ENCODE measurements around the gene C2orf49. TPM values are rescaled to one million over a fixed set of nuclear protein-coding genes. Genes with fewer than 3 reads are reported as not detected.
"Not testable (repeated sequence)": the region's sequence is repeated elsewhere in the genome, so short reads cannot be mapped to it uniquely, and the experiment has no call there.

The C2orf49 gene
- total RNA-seq, 1 donor from 2014 or later, result 13.0 TPM

- no peaks in the 10 kb centered on the region for H3K9me3 ChIP-seq (ENCODE audit: control insufficient read depth in 3 of 3, low read length in 3 of 3)
Observed at GRCh38 chr2:105317937-105318336, 19.4 kb upstream of the C2orf49 start.

DNA sequence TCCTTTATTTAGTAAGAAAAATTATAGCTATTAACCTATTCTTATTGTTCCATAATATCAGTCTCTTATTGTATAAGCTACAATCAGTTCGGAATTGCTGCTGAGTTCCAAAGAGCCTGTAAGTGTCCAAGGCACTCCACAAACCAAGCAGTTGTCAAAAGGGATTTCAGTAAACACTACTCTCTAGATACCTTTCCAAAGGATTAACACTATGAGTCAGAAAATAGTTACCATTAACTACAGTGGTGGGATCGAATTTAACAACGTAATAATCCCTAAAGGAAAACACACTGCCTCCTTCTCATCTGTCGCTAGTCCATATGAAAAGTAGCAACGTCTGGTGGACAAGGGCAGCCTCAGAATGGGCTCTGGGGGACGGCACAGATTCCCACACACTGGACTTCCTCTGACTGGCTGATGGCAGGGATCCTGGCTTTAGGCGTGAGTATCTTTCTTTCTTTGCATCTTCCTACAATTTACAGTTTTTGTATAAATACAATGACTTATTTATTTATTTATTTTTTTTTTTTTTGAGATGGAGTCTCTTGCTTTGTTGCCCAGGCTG lies 16.6 kb upstream of the C2orf49 start:
- peak overlapping the region; percentile 28 for H3K27ac ChIP-seq (ENCODE audit: low read depth, low read length)
- no peaks in the 10 kb centered on the region for H3K27me3 ChIP-seq (ENCODE audit: control insufficient read depth in 3 of 3, insufficient read depth in 3 of 3, low read length in 3 of 3)
- H3K36me3 ChIP-seq (ENCODE audit: control insufficient read depth in 3 of 3, insufficient read depth in 3 of 3, low read length in 3 of 3), result peaks cover 0 to 5% (median 4%) of the 10 kb centered on the region in 3 donors
- no peak overlapping the region for H3K4me3 ChIP-seq (ENCODE audit: low read length in 3 of 3)
- no peaks in the 10 kb centered on the region for H3K9me3 ChIP-seq (ENCODE audit: control insufficient read depth in 3 of 3, low read length in 3 of 3)
- peaks cover 6 to 28% (median 7%) of the 10 kb centered on the region in 3 donors for H3K4me1 ChIP-seq (ENCODE audit: control insufficient read depth in 3 of 3, insufficient read depth in 3 of 3, low read length in 3 of 3)
- peak overlapping the region in 2 of 3 donors; percentile 15 to 40 for H3K9ac ChIP-seq (ENCODE audit: low read depth in 1 of 3, low read length in 3 of 3)

More at GRCh38 chr2:105317937-105318336, 19.4 kb upstream of the C2orf49 start:
- Histone ChIP-seq H3K4me1 (ENCODE audit: control insufficient read depth in 3 of 3, insufficient read depth in 3 of 3, low read length in 3 of 3) (peaks cover 6 to 13% (median 7%) of the 10 kb centered on the region in 3 donors), H3K36me3 (ENCODE audit: control insufficient read depth in 3 of 3, insufficient read depth in 3 of 3, low read length in 3 of 3) (peaks cover 0 to 3% (median 0%) of the 10 kb centered on the region in 3 donors), H3K27ac (ENCODE audit: low read depth, low read length) (no peak overlapping the region), H3K4me3 (ENCODE audit: low read length in 3 of 3) (no peak overlapping the region), H3K27me3 (ENCODE audit: control insufficient read depth in 3 of 3, insufficient read depth in 3 of 3, low read length in 3 of 3) (no peaks in the 10 kb centered on the region), H3K9ac (ENCODE audit: low read depth in 1 of 3, low read length in 3 of 3) (no peak overlapping the region)

DNA sequence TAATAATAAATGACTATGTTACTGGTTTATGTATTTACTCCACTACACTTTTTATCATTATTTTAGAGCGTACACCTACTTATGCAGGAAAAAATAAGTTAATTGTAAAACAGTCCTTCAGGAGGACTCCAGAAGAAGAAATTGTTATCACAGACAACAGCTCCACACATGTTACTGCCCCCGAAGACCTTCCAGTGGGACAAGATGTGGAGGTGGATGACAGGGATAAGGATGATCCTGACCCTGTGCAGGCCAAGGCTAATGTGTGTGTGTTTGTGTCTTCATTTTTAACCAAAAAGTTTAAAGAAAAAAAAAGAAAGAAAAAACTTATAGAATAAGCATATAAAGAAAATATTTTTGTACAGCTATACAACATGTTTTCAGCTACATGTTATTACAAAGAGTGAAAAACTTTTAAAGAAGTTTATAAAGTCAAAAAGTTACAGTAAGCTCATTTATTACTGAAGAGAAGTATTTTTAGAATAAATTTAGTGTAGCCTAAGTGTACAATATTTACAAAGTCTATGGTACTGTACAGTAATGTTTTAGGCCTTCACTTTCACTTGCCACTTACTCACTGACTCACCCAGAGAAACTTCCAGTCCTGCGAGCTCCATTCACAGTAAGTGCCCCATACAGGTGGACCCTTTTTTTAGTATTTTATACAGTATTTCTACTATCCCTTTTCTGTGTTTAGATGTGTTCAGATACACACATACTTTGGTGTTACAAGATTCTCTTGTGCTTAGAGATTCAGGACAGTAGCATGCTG lies 15.3 kb upstream of the C2orf49 start:
- H3K9me3 ChIP-seq (ENCODE audit: control insufficient read depth in 3 of 3, low read length in 3 of 3), result no peaks in the 10 kb centered on the region
- no peaks in the 10 kb centered on the region for H3K27me3 ChIP-seq (ENCODE audit: control insufficient read depth in 3 of 3, insufficient read depth in 3 of 3, low read length in 3 of 3)
- peaks cover 6 to 28% (median 7%) of the 10 kb centered on the region in 3 donors for H3K4me1 ChIP-seq (ENCODE audit: control insufficient read depth in 3 of 3, insufficient read depth in 3 of 3, low read length in 3 of 3)
- H3K4me3 ChIP-seq (ENCODE audit: low read length in 3 of 3), result no peak overlapping the region
- no peak overlapping the region for H3K9ac ChIP-seq (ENCODE audit: low read depth in 1 of 3, low read length in 3 of 3)
- H3K27ac ChIP-seq (ENCODE audit: low read depth, low read length), result no peak overlapping the region
- H3K36me3 ChIP-seq (ENCODE audit: control insufficient read depth in 3 of 3, insufficient read depth in 3 of 3, low read length in 3 of 3), result peaks cover 0 to 5% (median 4%) of the 10 kb centered on the region in 3 donors

DNA sequence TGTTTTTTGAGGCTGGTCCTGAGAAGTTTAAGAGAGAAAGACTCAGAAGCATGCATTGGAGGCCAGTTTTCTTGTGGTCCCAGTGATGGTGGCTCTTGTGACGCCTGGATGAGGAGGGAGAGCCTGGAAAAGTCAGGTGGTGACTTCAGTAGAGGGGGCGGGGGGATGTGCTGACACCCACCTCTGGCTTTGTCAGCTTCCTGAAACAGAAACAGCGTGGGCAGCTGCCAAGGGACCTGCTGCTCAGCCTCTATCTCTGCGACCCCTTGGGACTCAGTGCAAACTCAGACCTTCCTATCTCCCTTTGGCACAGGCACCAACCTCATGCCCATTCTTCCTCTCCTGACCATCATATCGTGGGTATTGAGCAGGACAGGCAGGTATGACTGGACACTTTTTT lies 14.2 kb upstream of the C2orf49 start:
- Histone ChIP-seq H3K9ac (ENCODE audit: low read depth in 1 of 3, low read length in 3 of 3) (no peak overlapping the region), H3K27me3 (ENCODE audit: control insufficient read depth in 3 of 3, insufficient read depth in 3 of 3, low read length in 3 of 3) (no peaks in the 10 kb centered on the region), H3K9me3 (ENCODE audit: control insufficient read depth in 3 of 3, low read length in 3 of 3) (no peaks in the 10 kb centered on the region), H3K36me3 (ENCODE audit: control insufficient read depth in 3 of 3, insufficient read depth in 3 of 3, low read length in 3 of 3) (peaks cover 0 to 5% (median 4%) of the 10 kb centered on the region in 3 donors), H3K27ac (ENCODE audit: low read depth, low read length) (no peak overlapping the region), H3K4me3 (ENCODE audit: low read length in 3 of 3) (no peak overlapping the region), H3K4me1 (ENCODE audit: control insufficient read depth in 3 of 3, insufficient read depth in 3 of 3, low read length in 3 of 3) (peaks cover 8 to 34% (median 9%) of the 10 kb centered on the region in 3 donors)

DNA sequence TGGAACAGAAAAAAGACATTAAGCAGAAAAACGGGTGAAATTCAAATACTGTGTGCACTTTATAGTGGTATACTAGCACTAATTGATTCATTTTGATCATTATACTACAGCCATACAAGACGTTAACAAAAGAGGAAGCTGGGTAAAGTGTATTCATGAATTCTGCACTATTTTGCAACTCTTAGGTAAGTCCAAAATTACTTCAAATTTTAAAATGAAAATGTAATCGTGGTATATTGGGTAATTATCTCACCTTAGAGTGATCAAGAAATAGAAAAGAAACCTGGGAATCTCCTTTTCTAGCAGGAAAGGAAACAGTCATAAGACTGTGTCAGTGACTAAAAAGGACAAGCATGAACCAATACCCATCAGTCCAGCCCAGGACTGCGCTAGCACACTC lies 13.2 kb upstream of the C2orf49 start:
- no peaks in the 10 kb centered on the region for H3K27me3 ChIP-seq (ENCODE audit: control insufficient read depth in 3 of 3, insufficient read depth in 3 of 3, low read length in 3 of 3)
- H3K4me3 ChIP-seq (ENCODE audit: low read length in 3 of 3), result no peak overlapping the region
- no peak overlapping the region for H3K27ac ChIP-seq (ENCODE audit: low read depth, low read length)
- no peaks in the 10 kb centered on the region for H3K9me3 ChIP-seq (ENCODE audit: control insufficient read depth in 3 of 3, low read length in 3 of 3)
- no peak overlapping the region for H3K9ac ChIP-seq (ENCODE audit: low read depth in 1 of 3, low read length in 3 of 3)
- H3K36me3 ChIP-seq (ENCODE audit: control insufficient read depth in 3 of 3, insufficient read depth in 3 of 3, low read length in 3 of 3), result peaks cover 0 to 5% (median 4%) of the 10 kb centered on the region in 3 donors
- peaks cover 18 to 39% (median 19%) of the 10 kb centered on the region in 3 donors for H3K4me1 ChIP-seq (ENCODE audit: control insufficient read depth in 3 of 3, insufficient read depth in 3 of 3, low read length in 3 of 3)

DNA sequence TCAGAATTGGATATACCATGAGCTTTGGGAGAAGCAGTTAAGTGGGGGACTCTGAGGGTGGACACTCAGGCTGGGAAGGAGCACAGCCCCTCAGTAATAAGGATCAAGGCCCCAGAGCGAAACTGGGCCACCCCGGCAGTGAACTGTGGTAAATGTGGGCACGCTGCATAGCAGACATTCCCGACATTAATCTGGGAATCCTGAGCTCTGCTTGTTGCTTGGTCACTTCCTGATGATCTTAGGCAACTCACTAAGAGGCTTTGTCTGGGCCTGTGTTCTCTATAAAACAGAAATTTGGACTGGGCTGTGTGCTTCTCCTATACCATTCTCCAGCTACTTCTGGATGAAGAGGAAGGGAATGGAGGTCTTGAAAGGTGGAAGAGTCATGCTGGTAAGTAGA lies 12.6 kb upstream of the C2orf49 start:
- H3K9ac ChIP-seq (ENCODE audit: low read depth in 1 of 3, low read length in 3 of 3), result peak overlapping the region in 1 of 3 donors; percentile 5
- peaks cover 19 to 39% (median 20%) of the 10 kb centered on the region in 3 donors for H3K4me1 ChIP-seq (ENCODE audit: control insufficient read depth in 3 of 3, insufficient read depth in 3 of 3, low read length in 3 of 3)
- no peak overlapping the region for H3K4me3 ChIP-seq (ENCODE audit: low read length in 3 of 3)
- no peaks in the 10 kb centered on the region for H3K27me3 ChIP-seq (ENCODE audit: control insufficient read depth in 3 of 3, insufficient read depth in 3 of 3, low read length in 3 of 3)
- H3K36me3 ChIP-seq (ENCODE audit: control insufficient read depth in 3 of 3, insufficient read depth in 3 of 3, low read length in 3 of 3), result peaks cover 0 to 5% (median 4%) of the 10 kb centered on the region in 3 donors
- peak overlapping the region; percentile 2 for H3K27ac ChIP-seq (ENCODE audit: low read depth, low read length)
- no peaks in the 10 kb centered on the region for H3K9me3 ChIP-seq (ENCODE audit: control insufficient read depth in 3 of 3, low read length in 3 of 3)

- H3K36me3 ChIP-seq (ENCODE audit: control insufficient read depth in 3 of 3, insufficient read depth in 3 of 3, low read length in 3 of 3), result peaks cover 0 to 5% (median 4%) of the 10 kb centered on the region in 3 donors
- H3K9ac ChIP-seq (ENCODE audit: low read depth in 1 of 3, low read length in 3 of 3), result no peak overlapping the region
- H3K4me1 ChIP-seq (ENCODE audit: control insufficient read depth in 3 of 3, insufficient read depth in 3 of 3, low read length in 3 of 3), result peaks cover 19 to 39% (median 20%) of the 10 kb centered on the region in 3 donors
- H3K4me3 ChIP-seq (ENCODE audit: low read length in 3 of 3), result no peak overlapping the region
- no peaks in the 10 kb centered on the region for H3K9me3 ChIP-seq (ENCODE audit: control insufficient read depth in 3 of 3, low read length in 3 of 3)
- no peak overlapping the region for H3K27ac ChIP-seq (ENCODE audit: low read depth, low read length)
- no peaks in the 10 kb centered on the region for H3K27me3 ChIP-seq (ENCODE audit: control insufficient read depth in 3 of 3, insufficient read depth in 3 of 3, low read length in 3 of 3)
Observed at GRCh38 chr2:105325389-105325963, 11.9 kb upstream of the C2orf49 start.

GRCh38 chr2:105327271-105327670 lies 10.1 kb upstream of the C2orf49 start:
- not testable (repeated sequence) for H3K27ac ChIP-seq (ENCODE audit: low read depth, low read length); H3K27me3 ChIP-seq (ENCODE audit: control insufficient read depth in 3 of 3, insufficient read depth in 3 of 3, low read length in 3 of 3); H3K36me3 ChIP-seq (ENCODE audit: control insufficient read depth in 3 of 3, insufficient read depth in 3 of 3, low read length in 3 of 3); H3K9ac ChIP-seq (ENCODE audit: low read depth in 1 of 3, low read length in 3 of 3); H3K4me3 ChIP-seq (ENCODE audit: low read length in 3 of 3); H3K9me3 ChIP-seq (ENCODE audit: control insufficient read depth in 3 of 3, low read length in 3 of 3)
- peaks cover 17 to 43% (median 18%) of the 10 kb centered on the region in 3 donors for H3K4me1 ChIP-seq (ENCODE audit: control insufficient read depth in 3 of 3, insufficient read depth in 3 of 3, low read length in 3 of 3)

DNA sequence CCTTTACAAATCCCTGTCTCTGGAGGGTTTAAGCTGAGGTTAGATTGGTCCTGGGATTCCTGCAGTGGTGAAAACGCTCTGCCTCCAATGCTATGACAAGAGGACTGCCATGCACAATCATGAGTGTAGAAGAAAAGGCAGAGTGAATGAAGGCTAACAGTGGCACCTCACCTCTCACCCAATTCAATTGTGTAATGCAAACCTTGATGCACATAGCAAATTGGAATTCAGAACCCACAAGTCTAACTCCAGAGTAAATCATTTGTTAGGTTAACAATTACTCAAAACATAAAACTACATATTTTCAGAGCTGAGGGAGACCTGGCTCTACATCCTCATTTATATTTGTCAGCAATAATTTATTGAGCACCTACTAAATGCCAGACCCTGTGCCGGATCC lies 9.7 kb upstream of the C2orf49 start:
- no peaks in the 10 kb centered on the region for H3K27me3 ChIP-seq (ENCODE audit: control insufficient read depth in 3 of 3, insufficient read depth in 3 of 3, low read length in 3 of 3)
- H3K9ac ChIP-seq (ENCODE audit: low read depth in 1 of 3, low read length in 3 of 3), result no peak overlapping the region
- peaks cover 0 to 4% (median 4%) of the 10 kb centered on the region in 3 donors for H3K36me3 ChIP-seq (ENCODE audit: control insufficient read depth in 3 of 3, insufficient read depth in 3 of 3, low read length in 3 of 3)
- peaks cover 17 to 42% (median 18%) of the 10 kb centered on the region in 3 donors for H3K4me1 ChIP-seq (ENCODE audit: control insufficient read depth in 3 of 3, insufficient read depth in 3 of 3, low read length in 3 of 3)
- H3K9me3 ChIP-seq (ENCODE audit: control insufficient read depth in 3 of 3, low read length in 3 of 3), result no peaks in the 10 kb centered on the region
- no peak overlapping the region for H3K4me3 ChIP-seq (ENCODE audit: low read length in 3 of 3)
- H3K27ac ChIP-seq (ENCODE audit: low read depth, low read length), result peak overlapping the region; percentile 68
